ENCODE results near the gene NEK10.
"Not testable (repeated sequence)": the region's sequence is repeated elsewhere in the genome, so short reads cannot be mapped to it uniquely, and the experiment has no call there.

Gene NEK10

GRCh38 chr3:27368831-27369607 is at the start of gene NEK10:
NEK10 (minus strand) TSS chr3:27369383; CDS start chr3:27352882, 16,501 bp downstream.
- peak; percentile 88 for DNase-seq (ENCODE audit: low read depth)

DNA sequence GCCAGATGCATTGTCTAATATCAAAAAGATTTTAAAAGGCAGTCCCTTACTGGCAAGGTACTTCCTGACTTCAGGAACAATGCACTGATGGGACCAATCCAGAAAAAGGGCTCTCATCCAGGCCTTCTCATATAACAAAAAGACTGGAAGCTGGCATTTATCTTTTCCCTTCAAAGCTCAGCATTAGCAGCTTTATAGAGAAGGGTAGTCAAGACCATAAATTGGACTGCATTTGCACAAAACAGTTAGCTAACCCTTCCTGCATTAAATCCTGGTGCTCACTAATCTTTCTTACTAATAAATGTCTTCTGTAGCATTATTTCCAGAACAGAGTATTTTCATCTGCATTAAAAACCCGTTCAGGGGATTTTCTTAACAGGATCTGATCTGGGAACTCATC is 46.0 kb upstream of the NEK10 start:
- no peak for DNase-seq (ENCODE audit: low read depth)

DNA sequence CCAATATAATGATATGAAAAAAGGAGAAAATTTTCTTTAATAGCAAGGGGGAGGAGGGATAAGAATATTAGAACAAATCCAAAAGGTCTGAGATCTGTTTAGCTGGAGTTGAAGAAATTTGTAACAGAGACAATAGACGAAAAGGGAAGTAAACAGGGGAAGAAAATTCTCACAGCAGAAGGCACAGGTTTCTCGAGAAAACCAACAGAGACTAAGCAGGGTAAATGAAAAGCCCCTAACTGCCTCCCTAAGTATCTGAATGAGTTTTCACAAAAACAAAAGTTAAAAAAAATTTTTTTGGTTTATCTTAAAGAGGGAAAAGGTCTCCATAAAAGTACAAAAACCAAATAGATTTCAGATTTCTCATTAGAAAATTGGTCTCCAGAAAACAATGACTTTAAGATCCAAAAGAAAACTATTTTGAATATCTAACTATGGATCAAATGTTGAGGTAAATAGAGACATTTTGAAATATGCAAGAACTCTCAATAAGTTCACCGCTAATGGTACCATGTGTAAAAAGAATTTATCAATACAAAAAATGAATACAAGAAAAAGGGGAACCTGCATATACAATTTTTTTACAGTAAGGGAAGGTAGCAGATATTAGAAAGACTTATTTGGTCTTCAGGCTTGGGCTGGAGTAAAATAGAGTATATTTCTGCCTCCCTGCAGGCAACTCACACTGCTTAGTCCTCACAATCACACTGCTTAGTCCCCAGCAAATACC is 23.9 kb upstream of the NEK10 start:
- DNase-seq (ENCODE audit: low read depth): no peak

DNA sequence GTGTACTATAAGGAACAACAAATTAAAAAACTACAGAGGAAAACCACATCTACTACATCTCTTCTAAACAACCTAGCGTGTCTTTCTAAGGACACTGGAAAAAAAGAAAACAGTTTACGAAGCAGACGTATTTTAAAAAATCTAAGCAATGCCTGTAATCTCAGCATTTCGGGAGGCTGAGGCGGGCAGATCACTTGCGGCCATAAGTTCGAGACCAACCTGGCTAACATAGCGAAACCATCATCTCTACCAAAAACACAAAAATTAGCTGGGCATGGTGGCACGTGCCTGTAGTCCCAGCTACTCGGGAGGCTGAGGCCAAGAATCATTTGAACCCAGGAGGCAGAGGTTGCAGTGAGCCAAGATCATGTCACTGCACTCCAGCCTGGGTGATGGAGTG is 23.2 kb upstream of the NEK10 start:
- DNase-seq (ENCODE audit: low read depth): not testable (repeated sequence)

- no peak for DNase-seq (ENCODE audit: low read depth)
These were observed 22.6 kb upstream of the NEK10 start for GRCh38 chr3:27391796-27392195.

GRCh38 chr3:27387625-27388024 is 18.4 kb upstream of the NEK10 start:
- DNase-seq (ENCODE audit: low read depth): no peak

DNA sequence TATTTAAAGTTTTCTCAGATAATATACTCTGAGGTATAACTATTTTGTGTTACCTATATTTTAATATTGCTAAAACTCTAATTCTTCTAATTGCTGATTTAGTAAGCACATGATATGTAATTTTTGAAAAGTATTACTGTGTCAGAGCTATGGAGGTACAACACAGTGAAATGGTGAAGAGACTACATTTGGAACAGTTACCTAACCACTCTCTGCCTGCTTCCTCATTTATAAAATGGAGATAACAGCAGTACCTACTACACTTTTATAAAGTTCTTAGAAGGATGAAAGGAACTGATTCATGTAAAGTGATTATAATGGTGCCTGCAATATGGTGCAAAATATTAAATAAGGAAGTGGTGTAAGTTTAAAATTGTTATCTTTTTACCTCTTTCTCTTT is 16.3 kb upstream of the NEK10 start:
- DNase-seq (ENCODE audit: low read depth): no peak

DNA sequence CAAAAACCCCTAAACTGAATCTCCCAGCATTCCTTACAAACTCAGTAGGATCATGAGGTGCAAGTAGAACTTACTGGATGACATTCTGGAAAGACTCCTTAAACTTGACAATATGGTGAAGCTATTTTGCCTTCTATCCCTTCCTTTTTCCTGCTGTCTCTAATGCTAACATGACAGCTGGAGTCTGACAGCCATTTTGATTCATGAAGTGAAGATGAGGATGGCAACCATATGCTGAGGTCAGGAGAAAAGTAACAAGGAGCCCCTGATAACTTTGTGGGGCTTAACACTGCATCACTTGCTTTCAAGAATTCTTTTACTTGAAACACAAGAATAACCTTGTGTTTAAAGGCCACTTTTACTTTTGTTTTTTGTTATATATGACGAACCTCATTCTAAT is 15.0 kb upstream of the NEK10 start:
- DNase-seq (ENCODE audit: low read depth): no peak

- no peak for DNase-seq (ENCODE audit: low read depth)
These were observed 11.5 kb upstream of the NEK10 start for GRCh38 chr3:27380433-27381357.

GRCh38 chr3:27378331-27378730 is 9.1 kb upstream of the NEK10 start:
- DNase-seq (ENCODE audit: low read depth): no peak

GRCh38 chr3:27376109-27376772 is 7.1 kb upstream of the NEK10 start:
- no peak for DNase-seq (ENCODE audit: low read depth)

DNA sequence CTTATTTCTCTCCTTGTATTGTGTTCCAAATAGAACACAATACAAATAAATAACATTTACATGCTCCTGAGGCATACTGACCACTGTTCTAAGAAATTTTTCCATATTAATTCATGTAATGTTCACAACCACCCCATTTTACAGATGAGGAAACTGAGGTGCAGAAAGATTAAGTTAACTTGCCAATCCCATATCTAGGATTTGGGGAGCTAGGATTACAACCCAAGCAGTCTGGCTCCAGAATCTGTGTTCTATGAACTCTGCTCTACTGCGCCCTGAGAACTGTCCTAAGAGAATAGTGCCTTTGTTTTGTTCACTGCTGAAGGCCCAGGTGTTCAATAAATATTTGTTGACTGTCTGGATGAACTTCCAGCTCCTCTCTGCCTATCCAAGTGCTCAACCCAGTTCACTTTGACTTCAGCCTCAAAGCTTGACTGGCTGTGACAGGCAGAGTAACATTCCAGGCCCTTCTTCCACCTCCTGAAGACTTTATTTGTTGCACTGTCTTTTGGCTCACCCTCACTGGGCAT is 3.1 kb downstream of the NEK10 start:
- no peak for DNase-seq (ENCODE audit: low read depth)

DNA sequence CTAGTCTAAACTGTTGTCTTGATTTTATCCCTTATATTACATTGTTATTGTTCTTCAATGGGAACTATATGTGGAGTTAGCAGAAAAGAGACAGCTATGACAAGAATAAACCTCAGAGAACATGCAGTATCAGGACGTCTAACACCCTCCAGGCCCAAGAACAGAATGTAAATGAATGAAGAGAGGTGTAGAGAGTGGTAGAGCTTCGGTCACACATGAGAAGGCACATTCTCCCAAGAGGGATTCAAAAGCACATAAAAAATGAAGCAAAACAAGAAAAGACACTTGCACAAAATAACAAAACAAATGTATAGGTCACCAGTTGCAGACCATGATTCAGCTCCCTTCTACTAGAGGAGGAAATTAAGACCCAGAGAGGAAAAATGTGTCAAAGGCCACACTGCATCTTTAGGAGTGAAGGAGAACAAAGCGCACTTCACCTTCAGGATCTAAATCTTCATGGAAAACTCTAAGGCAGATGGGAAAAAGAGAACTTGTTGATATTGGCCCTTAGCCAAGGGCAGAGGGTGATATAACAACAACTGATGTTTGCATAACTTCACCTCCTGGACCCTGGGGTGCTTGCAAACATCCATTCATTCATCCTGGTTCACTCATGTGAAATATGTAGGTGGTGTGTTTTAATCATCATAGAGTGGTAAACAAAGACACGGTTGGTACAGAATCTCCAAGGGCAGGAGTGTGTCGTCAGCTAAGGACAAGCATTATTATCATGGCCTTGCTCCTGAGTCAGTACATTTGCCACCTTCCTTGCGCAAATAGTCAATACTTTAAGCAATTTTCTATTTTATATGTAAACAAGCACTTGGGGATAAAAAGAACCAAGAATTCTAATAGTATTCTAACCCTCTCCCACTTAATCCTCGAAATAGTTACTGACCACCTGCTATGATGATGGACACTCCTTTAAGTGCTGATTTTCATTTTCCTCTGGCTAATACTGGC is 8.8 kb downstream of the NEK10 start:
- no peak for DNase-seq (ENCODE audit: low read depth)

- DNase-seq (ENCODE audit: low read depth): no peak
These were observed 10.8 kb downstream of the NEK10 start for GRCh38 chr3:27358372-27358771.

DNA sequence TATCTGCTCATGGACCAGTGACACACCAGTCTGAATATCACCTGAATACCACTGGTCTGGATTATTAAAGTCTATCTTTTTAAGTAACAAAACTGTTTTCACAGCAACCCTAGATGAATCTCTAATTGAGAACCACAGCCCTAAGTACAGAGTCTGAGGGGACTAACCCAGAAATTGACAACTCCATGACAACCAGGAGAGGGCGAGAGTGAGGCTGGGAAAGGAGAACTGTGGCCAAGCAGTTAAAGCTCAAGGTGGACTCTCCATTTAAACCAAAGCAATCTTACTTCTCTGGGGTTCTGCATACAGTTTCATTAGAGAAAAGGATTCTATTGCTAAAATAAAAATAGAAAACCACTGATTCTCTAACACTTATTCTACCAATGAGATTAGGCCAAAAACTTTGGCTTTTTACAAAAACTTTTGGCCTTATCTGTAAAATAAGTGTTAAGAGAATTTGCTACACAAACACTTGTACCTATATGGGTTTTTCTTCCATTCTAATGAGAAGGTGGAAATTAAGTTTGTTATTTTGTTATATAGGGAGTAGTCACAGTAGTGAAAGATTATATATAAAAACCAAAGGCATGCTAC is 11.4 kb downstream of the NEK10 start:
- peak; percentile 72 for DNase-seq (ENCODE audit: low read depth)

DNA sequence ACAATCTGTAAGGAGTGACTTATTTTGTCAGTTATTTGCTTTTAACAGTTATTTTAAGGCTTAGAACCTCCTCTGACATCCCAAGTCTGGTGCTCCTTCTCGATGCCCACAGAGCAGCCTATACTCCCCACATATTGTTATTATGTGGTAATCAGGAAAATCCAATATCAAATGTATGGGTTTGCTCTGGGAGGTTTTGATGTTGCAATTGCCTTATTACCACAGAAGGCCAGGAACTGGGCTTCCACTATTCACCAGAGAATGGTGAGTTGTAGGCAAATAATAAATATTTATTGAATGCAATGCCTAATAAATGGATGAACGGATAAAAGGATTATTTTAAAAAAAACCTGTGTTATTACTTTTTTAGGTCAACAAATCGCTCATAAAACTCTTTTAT is 12.2 kb downstream of the NEK10 start:
- DNase-seq (ENCODE audit: low read depth): no peak

DNA sequence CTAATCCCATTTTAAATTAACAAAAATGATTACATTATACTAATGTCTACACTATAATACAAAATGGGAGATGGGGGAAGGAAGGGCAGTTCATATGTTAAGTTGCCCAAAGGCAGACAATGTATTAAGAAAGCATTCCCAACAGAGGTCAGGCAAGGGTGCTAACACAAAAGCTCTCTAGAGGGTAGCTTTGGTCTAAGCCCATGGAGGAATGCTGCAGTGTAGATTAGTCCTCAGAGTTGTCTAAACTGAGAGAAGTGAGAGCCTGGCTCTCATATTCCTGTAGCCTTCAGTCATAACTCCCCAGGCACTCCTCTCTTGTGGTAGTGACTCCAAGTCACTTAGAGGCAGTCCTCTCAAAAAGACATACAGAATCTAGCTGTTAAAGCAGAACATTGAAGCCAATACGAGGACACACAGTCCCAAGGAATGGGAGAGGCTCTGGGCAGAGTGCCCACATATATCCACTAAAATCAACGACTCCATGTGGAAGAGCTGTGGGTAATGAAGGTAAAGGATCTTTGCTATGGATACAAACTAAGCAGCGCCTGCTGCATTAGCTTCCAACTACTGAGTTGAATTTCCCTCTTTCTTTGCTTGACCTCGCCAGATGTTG is 14.5 kb downstream of the NEK10 start:
- no peak for DNase-seq (ENCODE audit: low read depth)

DNA sequence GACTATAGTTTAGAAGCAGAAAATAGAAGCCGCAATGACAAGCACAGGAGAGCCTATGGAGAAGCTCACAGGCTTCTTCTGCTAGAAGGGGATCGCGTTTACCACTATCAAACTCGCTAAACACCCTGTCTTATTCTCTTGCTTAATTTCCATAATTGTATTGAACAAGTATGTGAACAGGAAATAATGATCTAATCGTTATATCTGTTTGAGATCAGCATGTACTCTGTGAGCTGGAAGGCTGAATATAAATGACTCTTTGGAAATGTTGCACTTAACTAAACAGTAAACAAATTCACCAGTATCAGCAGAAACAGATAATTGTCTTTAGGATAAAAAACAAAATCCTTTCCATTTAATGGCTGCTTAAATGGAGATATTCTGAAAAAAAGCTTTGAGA is 15.0 kb downstream of the NEK10 start:
- no peak for DNase-seq (ENCODE audit: low read depth)

DNA sequence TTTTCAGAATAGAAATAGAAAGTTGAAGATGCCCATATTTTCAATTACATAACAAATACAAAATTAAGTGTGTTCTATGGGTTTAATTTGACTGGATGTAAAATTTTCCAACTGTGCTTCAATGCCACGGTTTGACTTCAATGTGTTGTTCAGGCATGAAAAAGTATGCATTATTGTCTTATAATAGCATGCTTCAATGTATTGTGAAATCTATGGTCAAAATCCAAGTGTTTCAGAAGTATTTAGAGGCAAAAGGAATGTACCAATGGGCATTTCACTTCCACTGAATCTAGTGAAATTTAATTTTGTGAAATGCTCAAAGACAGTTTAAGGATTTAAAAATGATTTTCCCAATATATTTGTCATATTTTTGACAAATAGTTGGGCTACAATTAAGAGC is 16.0 kb downstream of the NEK10 start:
- no peak for DNase-seq (ENCODE audit: low read depth)

DNA sequence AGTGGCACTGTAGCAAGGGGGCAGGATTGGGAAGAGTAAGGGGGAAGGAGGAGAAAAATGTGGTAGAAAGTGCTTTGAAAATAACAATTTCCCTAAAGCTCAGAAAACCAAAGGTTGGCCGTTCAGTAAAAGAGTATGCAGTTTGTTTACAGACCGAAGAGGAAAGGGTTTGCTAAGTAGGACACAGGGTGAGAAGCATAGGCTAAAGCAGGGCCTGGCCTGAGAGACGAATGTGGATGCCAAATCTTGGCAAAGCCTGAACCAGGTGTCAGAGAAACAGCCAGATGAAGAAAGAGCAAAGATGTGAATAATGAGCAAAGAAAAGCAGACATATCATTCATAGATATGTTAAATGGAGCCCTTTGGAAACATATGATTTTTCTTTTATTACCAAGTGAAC is 17.1 kb downstream of the NEK10 start:
- no peak for DNase-seq (ENCODE audit: low read depth)

Measured in ELR (cell line).